ENCODE measurements around the gene DDAH2. TPM values are rescaled to one million over a fixed set of nuclear protein-coding genes. Genes with fewer than 3 reads are reported as not detected.

DDAH2 gene
- polyA plus RNA-seq, 3 donors, result 29.8 to 56.0 (median 30.6) TPM

DNA sequence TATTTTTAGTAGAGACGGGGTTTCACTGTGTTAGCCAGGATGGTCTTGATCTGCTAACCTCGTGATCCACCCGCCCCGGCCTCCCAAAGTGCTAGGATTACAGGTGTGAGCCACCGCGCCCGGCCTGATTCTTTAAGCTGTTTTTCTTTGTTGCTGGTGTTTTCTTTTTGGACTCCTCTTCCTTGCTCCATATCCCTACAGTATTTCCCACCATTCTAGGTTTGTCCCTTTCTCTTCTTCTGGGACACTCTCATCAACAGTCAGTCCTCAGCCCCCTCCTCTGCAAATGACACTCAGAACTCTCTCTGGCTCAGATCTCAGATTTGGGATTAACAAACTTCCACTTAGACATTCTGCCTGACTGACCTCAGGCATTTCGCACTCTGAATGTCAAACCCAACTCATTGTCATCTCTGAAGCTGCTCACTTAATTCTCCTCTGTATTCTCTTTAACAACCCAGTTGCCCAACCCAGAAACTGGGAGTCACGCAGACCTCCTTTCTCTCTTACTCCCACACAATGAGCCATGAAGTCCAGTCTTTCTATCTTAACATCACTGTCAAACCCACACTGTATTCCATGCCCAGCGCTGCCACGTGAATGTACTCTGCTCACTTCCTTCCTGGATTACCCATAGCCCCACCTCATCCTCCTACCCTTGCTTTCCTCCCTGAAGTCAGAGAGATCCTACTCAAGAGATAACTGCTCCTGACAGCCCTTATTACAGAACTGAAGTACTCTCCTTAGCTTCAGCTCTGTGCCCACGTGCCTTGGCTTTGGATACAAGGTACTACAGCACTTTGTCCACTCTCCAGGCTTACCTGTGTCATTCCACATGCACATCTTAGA is 3.4 kb downstream of the DDAH2 start:
- 63% methylated on average over 9 of the region's 12 CpGs for WGBS (ENCODE audit: insufficient coverage)
- peak overlapping the region; percentile 11 to 35 for H3K4me3 Mint-ChIP-seq
- TF ChIP-seq, protein P1, sequence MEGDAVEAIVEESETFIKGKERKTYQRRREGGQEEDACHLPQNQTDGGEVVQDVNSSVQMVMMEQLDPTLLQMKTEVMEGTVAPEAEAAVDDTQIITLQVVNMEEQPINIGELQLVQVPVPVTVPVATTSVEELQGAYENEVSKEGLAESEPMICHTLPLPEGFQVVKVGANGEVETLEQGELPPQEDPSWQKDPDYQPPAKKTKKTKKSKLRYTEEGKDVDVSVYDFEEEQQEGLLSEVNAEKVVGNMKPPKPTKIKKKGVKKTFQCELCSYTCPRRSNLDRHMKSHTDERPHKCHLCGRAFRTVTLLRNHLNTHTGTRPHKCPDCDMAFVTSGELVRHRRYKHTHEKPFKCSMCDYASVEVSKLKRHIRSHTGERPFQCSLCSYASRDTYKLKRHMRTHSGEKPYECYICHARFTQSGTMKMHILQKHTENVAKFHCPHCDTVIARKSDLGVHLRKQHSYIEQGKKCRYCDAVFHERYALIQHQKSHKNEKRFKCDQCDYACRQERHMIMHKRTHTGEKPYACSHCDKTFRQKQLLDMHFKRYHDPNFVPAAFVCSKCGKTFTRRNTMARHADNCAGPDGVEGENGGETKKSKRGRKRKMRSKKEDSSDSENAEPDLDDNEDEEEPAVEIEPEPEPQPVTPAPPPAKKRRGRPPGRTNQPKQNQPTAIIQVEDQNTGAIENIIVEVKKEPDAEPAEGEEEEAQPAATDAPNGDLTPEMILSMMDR (IDR thresholded peaks at IDR 0.05), result no peak
- Histone ChIP-seq H3K4me1 (ENCODE audit: control insufficient read depth in 1 of 2, insufficient read depth in 2 of 2, low read length in 2 of 2) (peaks cover 48 to 53% of the 10 kb centered on the region in 2 donors), H3K36me3 (replicated peaks in 1 of 2; ENCODE audit: control insufficient read depth in 1 of 2, insufficient read depth in 2 of 2, low read length in 2 of 2) (peaks cover 4 to 6% of the 10 kb centered on the region in 2 donors), H4K20me1 (ENCODE audit: insufficient read depth, low read length) (peaks cover 7% of the 10 kb centered on the region), H3K9me3 (replicated peaks in 1 of 2; ENCODE audit: control insufficient read depth in 1 of 2, insufficient read depth in 1 of 2, low read length in 2 of 2) (no peaks in the 10 kb centered on the region), H3K27ac (ENCODE audit: low read depth in 1 of 2, low read length in 2 of 2) (peak overlapping the region in 1 of 2 donors; percentile 96), H2AFZ (ENCODE audit: insufficient read depth, low read depth, low read length, poor library complexity, severe bottlenecking) (no peak overlapping the region), H3K4me2 (replicated peaks; ENCODE audit: extremely low read depth, low read length, poor library complexity, severe bottlenecking) (peak overlapping the region; percentile 17), H3K79me2 (ENCODE audit: insufficient read depth, low read length) (peaks cover 24% of the 10 kb centered on the region), H3K9ac (ENCODE audit: insufficient read depth, low read length, poor library complexity, severe bottlenecking) (peak overlapping the region; percentile 5), H3K27me3 (ENCODE audit: control insufficient read depth in 2 of 2, insufficient read depth in 2 of 2, low read length in 2 of 2) (no peaks in the 10 kb centered on the region), H3K4me3 (replicated peaks in 1 of 3; ENCODE audit: low read depth in 2 of 3, low read length in 3 of 3) (peak overlapping the region in 1 of 3 experiments; percentile 87)
- H3K36me3 Mint-ChIP-seq, result peaks cover 33 to 36% of the 10 kb centered on the region in 2 donors
- peaks cover 0 to 4% (median 0%) of the 10 kb centered on the region in 7 donors for H3K9me3 Mint-ChIP-seq
- H3K27ac Mint-ChIP-seq, result peak overlapping the region; percentile 76 to 99 (median 98)
- peak; percentile 28 to 48 (median 36) for DNase-seq
- intact Hi-C loops (cut with micrococcal nuclease), result loop anchor here (2.0 to 10.0 kb wide), 4 partner anchors 23 to 109 kb away; partner anchors contain the start of genes ABHD16A (in 1 of the 2) and LY6G5C (in 1 of the 2)
- peaks cover 55% of the 10 kb centered on the region for H3K4me1 Mint-ChIP-seq
- peaks cover 5 to 18% (median 13%) of the 10 kb centered on the region in 3 donors for H3K27me3 Mint-ChIP-seq (ENCODE audit: low read depth in 3 of 3)

DNA sequence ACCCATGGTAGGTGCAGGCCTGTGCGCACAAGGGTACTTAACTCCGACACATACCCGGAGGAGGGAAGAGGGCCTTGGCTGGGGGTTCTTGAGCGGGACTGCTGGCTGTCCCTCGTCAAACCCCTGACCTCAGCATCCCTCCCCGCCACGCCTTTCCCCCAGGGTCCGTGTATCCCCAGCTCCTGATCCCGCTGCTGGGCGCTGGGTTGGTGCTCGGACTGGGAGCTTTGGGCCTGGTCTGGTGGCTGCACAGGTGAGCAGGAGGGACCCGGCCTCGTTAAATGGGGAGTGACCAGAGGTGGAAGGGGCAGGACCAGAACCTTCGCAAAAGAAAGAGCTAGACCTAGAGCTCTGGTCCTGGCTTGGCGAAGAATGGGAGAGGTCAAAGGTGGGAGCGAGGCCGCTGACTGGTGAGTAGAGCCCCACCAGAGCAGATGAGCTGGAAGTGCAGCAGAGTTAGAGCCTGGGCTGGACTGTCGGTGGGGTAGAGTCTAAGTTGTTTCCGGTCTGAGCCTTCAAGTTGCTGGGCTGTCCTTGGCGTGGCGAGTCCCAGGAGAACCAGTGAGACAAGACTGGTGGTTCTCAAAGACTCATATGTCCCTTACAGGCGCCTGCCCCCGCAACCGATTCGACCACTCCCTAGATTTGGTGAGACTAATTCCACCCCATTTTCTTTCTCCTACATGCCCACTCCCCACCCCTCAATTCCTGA is 5.0 kb downstream of the DDAH2 start:
- Histone ChIP-seq H3K9ac (ENCODE audit: insufficient read depth, low read length, poor library complexity, severe bottlenecking) (no peak overlapping the region), H3K4me1 (ENCODE audit: control insufficient read depth in 1 of 2, insufficient read depth in 2 of 2, low read length in 2 of 2) (peaks cover 37 to 39% of the 10 kb centered on the region in 2 donors), H3K27me3 (ENCODE audit: control insufficient read depth in 2 of 2, insufficient read depth in 2 of 2, low read length in 2 of 2) (no peaks in the 10 kb centered on the region), H2AFZ (ENCODE audit: insufficient read depth, low read depth, low read length, poor library complexity, severe bottlenecking) (no peak overlapping the region), H3K4me3 (replicated peaks in 1 of 3; ENCODE audit: low read depth in 2 of 3, low read length in 3 of 3) (no peak overlapping the region), H4K20me1 (ENCODE audit: insufficient read depth, low read length) (no peaks in the 10 kb centered on the region), H3K9me3 (replicated peaks in 1 of 2; ENCODE audit: control insufficient read depth in 1 of 2, insufficient read depth in 1 of 2, low read length in 2 of 2) (no peaks in the 10 kb centered on the region), H3K4me2 (replicated peaks; ENCODE audit: extremely low read depth, low read length, poor library complexity, severe bottlenecking) (no peak overlapping the region), H3K79me2 (ENCODE audit: insufficient read depth, low read length) (peaks cover 9% of the 10 kb centered on the region), H3K36me3 (replicated peaks in 1 of 2; ENCODE audit: control insufficient read depth in 1 of 2, insufficient read depth in 2 of 2, low read length in 2 of 2) (no peaks in the 10 kb centered on the region), H3K27ac (ENCODE audit: low read depth in 1 of 2, low read length in 2 of 2) (no peak overlapping the region)
- intact Hi-C loops (cut with micrococcal nuclease), result loop anchor here in 1 of 2 donors (10.0 kb wide), 1 partner anchor 111 kb away; no protein-coding TSS in a partner anchor
- H3K36me3 Mint-ChIP-seq, result peaks cover 27 to 30% of the 10 kb centered on the region in 2 donors
- no peak overlapping the region for H3K4me3 Mint-ChIP-seq
- H3K9me3 Mint-ChIP-seq, result peaks cover 0 to 4% (median 0%) of the 10 kb centered on the region in 7 donors
- peaks cover 5 to 18% (median 13%) of the 10 kb centered on the region in 3 donors for H3K27me3 Mint-ChIP-seq (ENCODE audit: low read depth in 3 of 3)
- 90% methylated on average over 15 of the region's 25 CpGs for WGBS (ENCODE audit: insufficient coverage)
- TF ChIP-seq, protein P1 (IDR thresholded peaks at IDR 0.05), result no peak
- H3K4me1 Mint-ChIP-seq, result peaks cover 48% of the 10 kb centered on the region
- H3K27ac Mint-ChIP-seq, result peak overlapping the region in 1 of 7 donors; percentile 2
- DNase-seq, result no peak
